GM21367 (cell line): Measurements from ENCODE around the gene DOCK7.
A peak's percentile ranks its signal among the peaks of the same experiment; 100 is the strongest.
"Not testable (repeated sequence)": the region's sequence is repeated elsewhere in the genome, so short reads cannot be mapped to it uniquely, and the experiment has no call there.

Source experiments
- ATAC-seq: cut with Tn5 transposase; IDR thresholded peaks from one replicate; pipeline ENCODE4 v1.9.1; 2021; ENCODE audit not compliant: unreplicated experiment

The DOCK7 gene, protein sequence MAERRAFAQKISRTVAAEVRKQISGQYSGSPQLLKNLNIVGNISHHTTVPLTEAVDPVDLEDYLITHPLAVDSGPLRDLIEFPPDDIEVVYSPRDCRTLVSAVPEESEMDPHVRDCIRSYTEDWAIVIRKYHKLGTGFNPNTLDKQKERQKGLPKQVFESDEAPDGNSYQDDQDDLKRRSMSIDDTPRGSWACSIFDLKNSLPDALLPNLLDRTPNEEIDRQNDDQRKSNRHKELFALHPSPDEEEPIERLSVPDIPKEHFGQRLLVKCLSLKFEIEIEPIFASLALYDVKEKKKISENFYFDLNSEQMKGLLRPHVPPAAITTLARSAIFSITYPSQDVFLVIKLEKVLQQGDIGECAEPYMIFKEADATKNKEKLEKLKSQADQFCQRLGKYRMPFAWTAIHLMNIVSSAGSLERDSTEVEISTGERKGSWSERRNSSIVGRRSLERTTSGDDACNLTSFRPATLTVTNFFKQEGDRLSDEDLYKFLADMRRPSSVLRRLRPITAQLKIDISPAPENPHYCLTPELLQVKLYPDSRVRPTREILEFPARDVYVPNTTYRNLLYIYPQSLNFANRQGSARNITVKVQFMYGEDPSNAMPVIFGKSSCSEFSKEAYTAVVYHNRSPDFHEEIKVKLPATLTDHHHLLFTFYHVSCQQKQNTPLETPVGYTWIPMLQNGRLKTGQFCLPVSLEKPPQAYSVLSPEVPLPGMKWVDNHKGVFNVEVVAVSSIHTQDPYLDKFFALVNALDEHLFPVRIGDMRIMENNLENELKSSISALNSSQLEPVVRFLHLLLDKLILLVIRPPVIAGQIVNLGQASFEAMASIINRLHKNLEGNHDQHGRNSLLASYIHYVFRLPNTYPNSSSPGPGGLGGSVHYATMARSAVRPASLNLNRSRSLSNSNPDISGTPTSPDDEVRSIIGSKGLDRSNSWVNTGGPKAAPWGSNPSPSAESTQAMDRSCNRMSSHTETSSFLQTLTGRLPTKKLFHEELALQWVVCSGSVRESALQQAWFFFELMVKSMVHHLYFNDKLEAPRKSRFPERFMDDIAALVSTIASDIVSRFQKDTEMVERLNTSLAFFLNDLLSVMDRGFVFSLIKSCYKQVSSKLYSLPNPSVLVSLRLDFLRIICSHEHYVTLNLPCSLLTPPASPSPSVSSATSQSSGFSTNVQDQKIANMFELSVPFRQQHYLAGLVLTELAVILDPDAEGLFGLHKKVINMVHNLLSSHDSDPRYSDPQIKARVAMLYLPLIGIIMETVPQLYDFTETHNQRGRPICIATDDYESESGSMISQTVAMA (N-terminal part only)

DNA sequence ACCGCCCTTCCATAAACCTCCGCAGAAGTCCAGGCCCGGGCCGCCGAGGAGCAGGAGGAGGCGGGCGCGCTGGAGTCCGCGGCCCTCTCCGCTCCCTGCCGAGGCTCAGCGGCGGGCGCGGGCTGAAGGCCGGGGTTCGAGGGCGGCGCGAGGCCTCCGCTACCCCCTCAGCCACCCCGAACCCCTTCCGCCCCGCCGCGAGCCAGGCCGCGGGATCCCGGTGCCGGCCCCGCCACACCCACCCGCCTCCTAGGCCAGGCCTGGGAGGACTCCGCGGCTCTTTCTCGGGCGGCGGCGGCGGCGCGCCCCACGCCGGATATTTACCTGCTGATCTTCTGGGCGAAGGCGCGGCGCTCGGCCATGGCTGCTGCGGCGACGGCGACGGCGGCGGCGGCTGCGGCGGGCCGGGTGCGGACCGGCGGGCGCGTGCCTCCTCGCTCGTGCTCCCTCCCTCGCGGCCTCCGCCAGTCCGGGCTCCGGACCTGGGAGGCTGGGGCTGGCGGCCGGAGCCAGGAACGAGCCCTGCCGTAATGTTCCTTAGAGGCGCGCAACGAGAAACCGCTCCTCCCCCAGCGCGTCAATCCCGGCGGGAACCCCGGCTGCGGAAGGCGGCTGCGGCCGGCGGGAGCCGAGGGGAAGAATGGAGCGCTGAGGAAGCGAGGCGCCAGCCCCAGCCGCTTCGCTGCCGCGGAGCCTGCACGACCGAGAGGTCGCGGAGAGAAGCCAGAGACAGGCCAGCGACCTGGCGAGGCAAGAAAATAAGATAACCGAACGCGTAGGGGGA, at the start of gene DOCK7:
TSS of gene DOCK7 (minus strand) at position 484 of the 784 bp plus-strand sequence. CDS start at position 362, 122 bp downstream.
- peak; percentile 56 for ATAC-seq

- ATAC-seq, result no peak
Observed at GRCh38 chr1:62735491-62736171, 47.4 kb upstream of the DOCK7 start.

DNA sequence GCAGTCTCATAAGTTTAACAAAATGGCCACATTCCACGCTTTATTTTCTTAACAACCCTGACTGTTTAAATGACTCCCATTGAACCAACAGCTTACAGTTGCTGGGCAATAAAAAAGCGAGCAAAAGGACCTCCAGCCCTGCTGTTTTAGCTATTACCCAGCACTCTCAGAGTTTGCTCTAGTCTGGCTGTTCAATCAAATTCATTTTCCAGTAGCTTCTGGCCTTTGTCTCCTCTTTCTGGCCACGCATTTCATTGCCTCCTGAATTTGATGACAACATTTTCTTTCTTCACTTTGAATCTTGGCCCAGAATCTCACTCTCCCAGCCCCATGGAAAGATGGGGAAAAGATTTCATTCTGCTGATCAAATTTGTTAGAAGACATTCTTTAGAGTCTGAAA, 44.1 kb upstream of the DOCK7 start:
- ATAC-seq, result no peak

GRCh38 chr1:62728963-62729362, 40.8 kb upstream of the DOCK7 start:
- ATAC-seq, result no peak

DNA sequence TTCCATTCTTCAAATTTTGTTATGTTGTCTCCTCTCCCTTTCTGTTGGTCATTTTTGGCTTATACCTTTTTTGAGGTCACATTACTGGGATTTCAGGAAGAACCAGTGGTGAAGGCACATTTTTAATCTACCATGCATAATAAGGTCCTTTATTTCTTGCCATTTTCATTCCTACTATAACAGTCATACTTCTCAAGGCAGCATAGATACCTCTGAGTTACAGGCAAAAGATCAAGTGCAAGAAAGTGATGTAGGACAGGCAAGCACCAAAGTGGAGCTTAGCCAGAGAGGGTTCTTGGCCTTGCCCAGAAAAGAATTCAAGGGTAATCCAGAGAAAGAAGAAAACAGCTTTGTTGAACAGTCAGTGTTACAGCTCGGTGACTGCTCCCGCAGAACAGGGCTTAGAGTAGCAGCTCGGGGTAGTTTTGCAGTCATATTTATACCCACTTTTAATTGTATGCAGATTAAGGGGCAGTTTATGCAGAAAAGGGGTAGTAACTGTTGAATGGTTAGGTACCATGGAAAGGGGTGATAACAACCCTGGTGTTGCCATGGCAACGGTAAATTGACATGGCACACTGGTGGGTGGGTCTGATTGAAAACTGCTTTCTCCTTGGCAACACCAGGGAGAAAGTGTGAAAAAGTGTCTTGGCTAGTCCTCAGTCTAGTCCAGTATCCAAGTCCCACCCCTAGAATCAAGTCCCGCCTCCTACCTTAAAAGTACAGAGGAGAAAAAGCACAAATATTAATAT, 39.6 kb upstream of the DOCK7 start:
- no peak for ATAC-seq

GRCh38 chr1:62726011-62726442, 37.8 kb upstream of the DOCK7 start:
- no peak for ATAC-seq

GRCh38 chr1:62725255-62725654, 37.1 kb upstream of the DOCK7 start:
- ATAC-seq, result no peak

GRCh38 chr1:62724430-62724829, 36.2 kb upstream of the DOCK7 start:
- no peak for ATAC-seq

- ATAC-seq, result no peak
Observed at GRCh38 chr1:62723883-62724282, 35.7 kb upstream of the DOCK7 start.

DNA sequence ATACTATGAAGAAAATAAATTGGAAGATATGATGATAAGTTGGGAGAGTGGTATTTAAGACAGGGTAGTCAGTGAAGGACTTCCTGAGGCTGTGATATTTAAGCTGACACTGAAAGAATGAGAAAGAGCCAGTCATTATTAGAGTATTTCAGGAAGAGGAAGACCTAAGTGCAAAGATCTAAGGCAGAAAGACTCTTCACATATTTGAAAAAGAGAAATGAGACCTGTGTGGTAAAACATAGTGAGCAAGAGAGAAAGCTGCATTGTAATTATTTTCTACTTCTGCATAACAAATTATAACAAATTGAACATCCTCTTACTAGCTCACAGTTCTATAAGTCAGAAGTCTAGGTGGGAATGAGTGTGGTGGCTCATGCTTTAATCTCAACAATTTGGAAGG, 34.6 kb upstream of the DOCK7 start:
- ATAC-seq, result peak; percentile 65

DNA sequence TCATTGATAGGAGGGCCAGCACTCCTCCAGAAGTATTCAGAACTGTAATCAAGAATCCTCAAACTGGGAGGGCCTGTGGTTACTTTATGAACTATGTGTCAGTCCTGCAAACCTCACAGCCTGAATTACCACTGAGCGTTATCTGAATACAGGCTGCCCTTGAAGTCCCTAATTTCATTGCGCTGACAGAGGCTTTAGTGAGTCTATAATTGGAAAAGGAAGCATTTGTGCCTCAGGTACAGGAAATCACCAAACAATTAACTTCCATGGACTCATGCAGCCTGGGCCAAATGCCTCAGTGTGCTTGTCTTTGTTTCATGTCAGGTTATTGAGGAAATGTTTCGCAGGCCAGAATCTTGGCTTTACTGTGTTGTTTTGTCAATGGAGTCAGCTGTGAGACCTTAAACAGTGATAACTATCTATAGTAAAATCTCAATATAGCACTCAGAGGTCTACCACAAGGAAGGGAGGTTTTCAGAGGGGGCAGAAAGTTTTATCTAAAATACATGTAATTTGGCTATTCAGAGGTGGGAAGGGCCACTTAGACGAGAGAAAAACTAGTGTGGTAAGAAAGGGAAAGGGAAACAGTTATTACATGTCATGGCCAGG, 32.9 kb upstream of the DOCK7 start:
- no peak for ATAC-seq

- not testable (repeated sequence) for ATAC-seq
Observed at GRCh38 chr1:62718400-62718799, 30.2 kb upstream of the DOCK7 start.

GRCh38 chr1:62717483-62717882, 29.3 kb upstream of the DOCK7 start:
- ATAC-seq, result no peak

DNA sequence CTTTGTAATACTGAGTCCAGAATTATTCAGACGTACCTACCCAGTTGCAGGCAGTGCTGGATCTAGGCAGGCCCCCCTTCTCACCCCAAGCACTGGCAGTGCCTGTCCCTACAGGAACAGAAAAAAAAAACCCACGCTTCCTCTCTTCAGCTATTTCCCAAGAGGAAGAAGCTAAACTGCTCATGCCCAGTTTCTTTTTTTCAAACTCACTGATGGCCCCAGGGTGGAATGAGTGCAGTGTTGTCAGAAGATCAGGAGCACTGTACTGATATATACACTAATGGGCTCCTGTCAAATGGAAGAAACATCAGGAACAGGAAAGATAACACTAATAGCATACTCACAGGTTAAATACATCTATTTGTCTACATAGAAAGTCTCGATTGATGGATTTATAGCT, 28.2 kb upstream of the DOCK7 start:
- no peak for ATAC-seq

DNA sequence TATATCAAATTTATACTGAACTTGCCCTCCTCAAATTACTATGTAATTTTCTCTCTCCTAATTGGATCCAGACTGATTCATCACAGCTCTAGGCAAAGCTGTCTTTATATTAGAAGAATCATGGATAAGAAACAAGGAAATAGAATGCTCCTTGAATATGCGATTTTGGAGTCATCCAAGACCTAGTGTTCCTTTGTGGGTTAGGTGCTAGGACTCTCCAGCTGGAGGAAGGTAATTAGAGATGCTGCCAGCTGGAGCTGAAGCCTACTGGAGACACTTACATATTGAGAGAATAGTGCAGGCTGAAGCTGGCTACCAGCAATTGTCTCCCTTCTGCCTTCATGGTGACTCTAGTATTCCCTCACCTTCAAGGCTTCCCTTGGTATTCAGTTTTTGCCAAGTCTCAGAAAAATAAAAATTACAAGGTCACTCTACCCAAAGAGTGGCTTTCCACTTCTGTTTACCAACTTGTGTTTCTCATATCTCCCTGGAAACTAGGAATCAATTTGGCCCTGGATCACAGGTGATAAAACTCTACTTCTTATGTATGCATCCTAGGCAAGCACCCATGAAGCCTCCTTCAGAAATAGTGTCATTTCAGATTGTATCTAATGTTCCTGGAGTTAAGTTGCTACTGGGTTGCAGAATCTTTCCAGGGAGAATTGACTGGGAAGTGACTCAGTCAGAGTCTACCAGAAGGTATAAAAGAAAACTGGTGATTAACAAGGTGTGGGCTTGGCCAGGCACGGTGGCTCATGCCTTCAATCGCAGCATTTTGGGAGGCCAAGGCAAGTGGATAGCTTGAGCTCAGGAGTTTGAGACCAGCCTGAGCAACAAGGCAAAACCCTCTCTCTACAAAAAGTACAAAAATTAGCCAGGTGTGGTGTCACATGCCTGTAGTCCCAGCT, 24.4 kb upstream of the DOCK7 start:
- ATAC-seq, result no peak

- no peak for ATAC-seq
Observed at GRCh38 chr1:62707744-62708120, 19.5 kb upstream of the DOCK7 start.

DNA sequence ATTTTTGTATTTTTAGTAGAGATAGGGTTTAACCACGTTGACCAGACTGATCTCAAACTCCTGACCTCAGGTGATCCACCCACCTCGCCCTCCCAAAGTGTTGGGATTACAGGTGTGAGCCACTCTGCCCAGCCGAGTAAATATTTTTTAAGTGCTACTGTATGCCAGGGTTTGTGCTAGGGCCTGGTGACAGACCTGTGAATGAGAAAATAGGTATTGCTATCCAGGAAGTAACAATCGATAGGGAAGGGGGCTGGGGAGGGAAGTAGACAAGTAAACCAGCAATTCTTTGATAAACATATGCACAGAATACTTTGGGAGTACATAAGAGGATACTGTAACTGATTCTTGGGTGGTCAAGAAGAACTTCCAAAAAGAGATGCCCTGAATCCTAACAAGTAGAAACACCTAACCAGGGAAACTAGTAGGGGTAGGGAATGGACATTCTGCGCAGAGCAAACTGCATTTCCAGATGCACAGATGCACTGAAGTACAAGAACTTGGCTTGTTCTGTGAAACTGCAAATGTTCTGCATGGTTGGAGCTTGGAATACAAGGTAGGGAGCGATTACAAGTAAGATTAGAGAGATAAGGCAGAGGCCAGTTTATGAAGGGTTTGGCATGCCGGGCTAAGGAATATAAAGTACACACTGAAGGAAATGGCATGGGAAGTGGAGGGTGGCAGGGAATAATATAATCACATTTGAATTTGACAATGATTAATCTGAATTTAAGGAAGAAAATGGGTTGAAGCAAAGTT, 19.0 kb upstream of the DOCK7 start:
- no peak for ATAC-seq
